GM10248 (cell line): ENCODE data around the gene SIX5.
"Not testable (repeated sequence)": the region's sequence is repeated elsewhere in the genome, so short reads cannot be mapped to it uniquely, and the experiment has no call there.

ENCODE experiments used
- CTCF ChIA-PET: fragments of 300-600 bp; sonication (Branson Sonifier 250); formaldehyde crosslinking; extraction: SDS; loops from one replicate; lab custom pipeline; 2021; ENCODE audit warnings: antibody characterized with exemption; lab: Yijun Ruan, JAX
- POLR2A ChIA-PET: fragments of 350-650 bp; sonication (Branson Sonifier 250); formaldehyde crosslinking; extraction: SDS; loops from one replicate; lab custom pipeline; 2020; ENCODE audit warnings: antibody characterized with exemption; lab: Yijun Ruan, JAX
- DNase-seq: peaks from one replicate; pipeline ENCODE4 v3.0.0; 2012; ENCODE audit errors: extremely low spot score
- TF ChIP-seq, protein P1 (sequence below): IDR thresholded peaks from 2 replicates; pipeline ENCODE4 v1.5.1; 2012; ENCODE audit warnings: mild to moderate bottlenecking, low read depth; ENCODE audit errors: extremely low read depth, missing control alignments, control extremely low read depth

The SIX5 gene

GRCh38 chr19:45804140-45804958, 35.3 kb upstream of the SIX5 start:
- TF ChIP-seq, protein P1, sequence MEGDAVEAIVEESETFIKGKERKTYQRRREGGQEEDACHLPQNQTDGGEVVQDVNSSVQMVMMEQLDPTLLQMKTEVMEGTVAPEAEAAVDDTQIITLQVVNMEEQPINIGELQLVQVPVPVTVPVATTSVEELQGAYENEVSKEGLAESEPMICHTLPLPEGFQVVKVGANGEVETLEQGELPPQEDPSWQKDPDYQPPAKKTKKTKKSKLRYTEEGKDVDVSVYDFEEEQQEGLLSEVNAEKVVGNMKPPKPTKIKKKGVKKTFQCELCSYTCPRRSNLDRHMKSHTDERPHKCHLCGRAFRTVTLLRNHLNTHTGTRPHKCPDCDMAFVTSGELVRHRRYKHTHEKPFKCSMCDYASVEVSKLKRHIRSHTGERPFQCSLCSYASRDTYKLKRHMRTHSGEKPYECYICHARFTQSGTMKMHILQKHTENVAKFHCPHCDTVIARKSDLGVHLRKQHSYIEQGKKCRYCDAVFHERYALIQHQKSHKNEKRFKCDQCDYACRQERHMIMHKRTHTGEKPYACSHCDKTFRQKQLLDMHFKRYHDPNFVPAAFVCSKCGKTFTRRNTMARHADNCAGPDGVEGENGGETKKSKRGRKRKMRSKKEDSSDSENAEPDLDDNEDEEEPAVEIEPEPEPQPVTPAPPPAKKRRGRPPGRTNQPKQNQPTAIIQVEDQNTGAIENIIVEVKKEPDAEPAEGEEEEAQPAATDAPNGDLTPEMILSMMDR = no peak
- ChIA-PET POLR2A (no interaction called here), CTCF (interaction anchor here (1.4 to 11.7 kb wide), 4 partner anchors 8 to 35 kb away, joined by 4 to 113 read pairs (median 38); partner anchors contain the start of genes RSPH6A and SIX5)
- no peak for DNase-seq

DNA sequence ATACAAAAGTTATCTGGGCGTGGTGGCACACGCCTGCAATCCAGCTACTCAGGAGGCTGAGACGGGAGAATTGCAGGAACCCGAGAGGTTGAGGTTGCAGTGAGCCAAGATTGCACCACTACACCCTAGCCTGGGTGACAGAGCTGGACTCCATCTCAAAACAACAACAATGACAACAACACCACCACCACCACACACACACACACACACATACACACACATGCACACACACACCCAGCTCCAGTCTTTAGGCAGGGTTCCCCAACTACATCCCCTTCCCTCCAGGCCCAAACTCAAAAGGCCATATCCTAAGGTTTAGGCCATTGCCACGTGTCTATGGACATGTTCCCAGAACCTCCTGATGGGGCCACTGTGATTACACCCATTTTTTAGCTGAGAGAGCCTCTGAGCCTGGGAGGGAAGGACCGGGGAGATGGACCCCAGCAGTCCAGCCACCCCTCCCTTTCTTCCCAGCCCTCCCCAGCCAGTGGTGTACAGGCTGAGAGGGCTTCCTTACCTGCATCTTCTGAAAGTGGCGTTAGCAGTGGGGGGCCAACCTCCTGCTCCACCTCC, 32.6 kb upstream of the SIX5 start:
- ChIA-PET CTCF (interaction anchor here (1.1 to 11.7 kb wide), 4 partner anchors 9 to 32 kb away, joined by 3 to 113 read pairs (median 34); partner anchors contain the start of genes DMWD, RSPH6A and SIX5), POLR2A (interaction anchor here (1.2 kb wide), 1 partner anchor 15 kb away, joined by 3 read pairs; no protein-coding TSS in a partner anchor)

DNA sequence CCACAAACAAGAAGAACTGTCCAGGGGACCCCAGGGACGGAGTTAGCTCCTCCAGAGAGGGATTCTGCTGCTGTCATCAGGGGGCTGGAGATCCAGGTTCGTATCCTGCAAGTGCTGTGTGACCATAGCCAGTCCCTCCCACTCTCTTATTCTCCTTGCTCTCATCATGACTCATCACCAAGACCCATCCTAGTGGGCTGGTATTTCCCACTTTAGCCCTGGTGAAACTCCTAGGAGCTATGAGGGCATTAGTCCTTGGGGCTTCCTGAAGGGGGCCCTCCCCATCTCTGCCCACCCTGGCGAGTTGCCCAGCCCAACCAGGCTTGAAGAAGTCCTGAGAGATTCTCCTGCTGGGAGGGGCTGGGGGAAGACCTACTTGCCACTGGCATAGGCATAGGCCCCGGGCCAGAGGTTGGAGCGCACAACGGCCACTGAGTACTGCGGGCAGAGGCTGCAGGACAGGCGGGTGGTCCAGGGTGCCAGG, 31.1 kb upstream of the SIX5 start:
- POLR2A ChIA-PET = no interaction called here
- TF ChIP-seq, protein P1 = no peak
- CTCF ChIA-PET = interaction anchor here (1.0 to 11.7 kb wide), 21 partner anchors 9 to 282 kb away, joined by 3 to 113 read pairs (median 6); partner anchors contain the start of genes DMPK, FOXA3, RSPH6A and SIX5
- DNase-seq = no peak

More for the DNA sequence above, 32.6 kb upstream of the SIX5 start:
- no peak for DNase-seq
- TF ChIP-seq, protein P1 = no peak

DNA sequence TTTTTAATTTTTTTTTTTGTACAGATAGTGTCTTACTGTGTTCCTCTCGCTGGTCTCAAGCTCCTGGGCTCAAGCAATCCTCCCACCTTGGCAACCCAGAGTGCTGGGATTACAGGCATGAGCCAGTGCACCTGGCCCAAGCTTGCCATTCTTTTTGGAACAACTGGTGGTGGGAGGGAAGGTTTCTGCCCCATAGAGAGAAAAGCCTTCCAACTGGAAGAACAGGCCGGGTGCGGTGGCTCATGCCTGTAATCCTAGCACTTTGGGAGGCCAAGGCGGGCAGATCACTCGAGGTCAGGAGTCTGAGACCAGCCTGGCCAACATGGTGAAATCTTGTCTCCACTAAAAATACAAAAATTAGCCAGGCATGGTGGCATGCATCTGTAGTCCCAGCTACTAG, 30.5 kb upstream of the SIX5 start:
- POLR2A ChIA-PET, DNase-seq: not testable (repeated sequence)
- CTCF ChIA-PET = interaction anchor here (0.7 to 11.7 kb wide), 32 partner anchors 9 to 708 kb away, joined by 3 to 113 read pairs (median 4); partner anchors contain the start of genes DMPK, FOXA3, RSPH6A and SIX5

GRCh38 chr19:45798995-45799517, 30.0 kb upstream of the SIX5 start:
- POLR2A ChIA-PET = interaction anchor here (0.6 kb wide), 1 partner anchor 201 kb away, joined by 3 read pairs; no protein-coding TSS in a partner anchor
- TF ChIP-seq, protein P1 = peak; percentile 72
- DNase-seq = peak; percentile 81
- CTCF ChIA-PET = interaction anchor here (0.7 to 11.7 kb wide), 33 partner anchors 9 to 707 kb away, joined by 3 to 113 read pairs (median 4); partner anchors contain the start of genes DMPK, FOXA3, RSPH6A and SIX5

DNA sequence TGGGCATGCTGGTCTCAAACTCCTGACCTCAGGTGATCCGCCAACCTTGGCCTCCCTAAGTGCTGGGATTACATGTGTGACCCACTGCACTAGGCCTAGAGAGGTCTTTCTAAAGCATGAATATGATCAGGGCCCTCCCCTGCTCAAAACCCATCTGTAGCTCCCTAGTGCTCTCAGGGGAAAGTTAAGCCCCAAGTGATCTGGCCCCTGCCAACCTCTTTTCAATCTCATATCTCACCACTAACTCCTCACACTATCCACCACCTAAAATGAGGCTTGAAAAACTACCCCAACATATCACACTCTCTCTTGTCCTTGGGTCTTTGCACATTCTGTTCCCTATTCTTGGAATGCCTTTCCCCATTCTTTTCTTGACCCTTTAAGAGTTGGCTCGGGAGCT, 25.6 kb upstream of the SIX5 start:
- ChIA-PET CTCF (interaction anchor here (0.7 to 8.0 kb wide), 7 partner anchors 13 to 356 kb away, joined by 3 to 77 read pairs (median 5); partner anchors contain the start of genes DMPK and SIX5), POLR2A (interaction anchor here (1.0 kb wide), 1 partner anchor 18 kb away, joined by 3 read pairs; no protein-coding TSS in a partner anchor)
- no peak for DNase-seq
- TF ChIP-seq, protein P1 = no peak
